HCT116 (cell line): ENCODE data around the gene TNIK.

Experiments
- CBX3 ChIP-seq: IDR thresholded peaks from 2 replicates; pipeline ENCODE4 v1.6.1; 2012; ENCODE audit warnings: low read depth
- CTCF ChIP-seq, 3 experiments: fragments of 200-600 bp in 1 of 3; sonication (generic) in 1 of 3; IDR thresholded peaks in 2 of 3; conservative IDR thresholded peaks in 1 of 3; 2 replicates each; pipeline ENCODE4 v1.5.1; 2012 to 2017; ENCODE audit warnings: low read depth in 2 of 3, low read length in 2 of 3, antibody characterized with exemption in 1 of 3, borderline replicate concordance in 1 of 3, control low read depth in 1 of 3, mild to moderate bottlenecking in 1 of 3, mixed read lengths in 1 of 3, mixed run types in 1 of 3, moderate library complexity in 1 of 3; ENCODE audit not compliant: insufficient read depth in 1 of 3
- EZH2 ChIP-seq: fragments of 200-600 bp; sonication (generic); IDR thresholded peaks from 2 replicates; pipeline ENCODE4 v1.6.1; 2017; ENCODE audit warnings: antibody characterized with exemption, mixed run types
- EZH2phosphoT487 ChIP-seq: fragments of 200-600 bp; IDR thresholded peaks from 2 replicates; pipeline ENCODE4 v1.6.1; 2018; ENCODE audit warnings: antibody characterized with exemption, borderline replicate concordance
- FOSL1 ChIP-seq: IDR thresholded peaks from 2 replicates; pipeline ENCODE4 v1.6.1; 2012; ENCODE audit warnings: low read depth
- JUND ChIP-seq: IDR thresholded peaks from 2 replicates; pipeline ENCODE4 v1.6.1; 2012
- POLR2A ChIP-seq: IDR thresholded peaks from 2 replicates; pipeline ENCODE4 v1.7.0; 2011; ENCODE audit warnings: borderline replicate concordance; ENCODE audit not compliant: insufficient read depth, insufficient read length; ENCODE audit errors: extremely low read depth
- POLR2AphosphoS5 ChIP-seq: IDR thresholded peaks from 2 replicates; pipeline ENCODE4 v1.6.1; 2011; ENCODE audit warnings: mild to moderate bottlenecking, low read depth, low read length, moderate library complexity
- RAD21 ChIP-seq: IDR thresholded peaks from 2 replicates; pipeline ENCODE4 v1.6.1; 2012; ENCODE audit warnings: low read depth, mild to moderate bottlenecking
- SIN3A ChIP-seq: IDR thresholded peaks from 2 replicates; pipeline ENCODE4 v1.6.1; 2012; ENCODE audit warnings: low read depth
- YY1 ChIP-seq: IDR thresholded peaks from 2 replicates; pipeline ENCODE4 v1.6.1; 2011; ENCODE audit warnings: low read length, low read depth, moderate library complexity, mild to moderate bottlenecking; ENCODE audit not compliant: insufficient replicate concordance; ENCODE audit errors: extremely low read depth

DNA sequence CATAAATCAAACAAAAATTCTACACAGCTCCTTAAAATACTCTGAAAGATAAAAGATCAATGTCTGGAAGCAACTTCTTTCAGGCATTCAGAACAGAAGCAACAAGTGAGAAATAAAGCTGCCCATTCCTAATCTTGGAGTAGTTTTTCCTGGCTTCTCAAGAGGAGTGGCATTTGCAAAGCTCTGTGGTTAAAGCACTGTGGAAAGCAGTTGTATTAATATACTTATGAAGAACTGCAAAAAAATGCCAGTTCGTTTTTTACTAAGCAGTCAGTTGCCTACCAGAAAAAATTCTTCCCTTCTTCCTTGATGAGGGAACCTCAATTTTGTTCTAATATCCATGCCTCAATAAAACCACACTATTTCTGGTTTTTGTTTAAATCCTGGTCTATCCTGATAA lies 197.8 kb downstream of the TNIK start:
- no peak for TF ChIP-seq FOSL1
- no peak for TF ChIP-seq EZH2
- TF ChIP-seq POLR2A, result no peak
- no peak for TF ChIP-seq CTCF (IDR thresholded peaks at IDR 0.05 in 2 of 3, conservative IDR thresholded peaks at IDR 0.05 in 1 of 3; ENCODE audit: borderline replicate concordance in 1 of 3, insufficient read depth in 1 of 3, low read depth in 2 of 3, low read length in 2 of 3)
- no peak for TF ChIP-seq POLR2AphosphoS5
- TF ChIP-seq EZH2phosphoT487, result no peak
- no peak for TF ChIP-seq YY1
- TF ChIP-seq SIN3A, result no peak
- TF ChIP-seq JUND, result 0 out of 2 replicates have a peak, but pooled peaks have one; percentile 12
- TF ChIP-seq CBX3, result no peak
- no peak for TF ChIP-seq RAD21
